Stimulated activated naive B cell treated with anti-CD40 and anti-IgM and Interleukin-4, amounts not matched to agents 10 μg/mL and 1 μg/mL and 100 μg/mL, for 72 hours (primary cell): Measurements from ENCODE around the gene RING1.

Source experiments
- ATAC-seq, 2 donors: fragments of 150-1000 bp; cut with Tn5 transposase; replicated peaks; 2 replicates each; pipeline ENCODE4 v1.10.0; 2021; ENCODE audit warnings: moderate library complexity in 1 of 2
- DNase-seq: peaks from one replicate; pipeline ENCODE4 v3.0.0; 2021
- H3K27ac Mint-ChIP-seq: one replicate; pipeline ENCODE4 v1.8.0; 2022; ENCODE audit warnings: mild to moderate bottlenecking, mixed read lengths
- H3K27me3 Mint-ChIP-seq, 2 donors: one replicate each; pipeline ENCODE4 v1.8.0; 2022; ENCODE audit warnings: mixed read lengths in 2 of 2
- H3K36me3 Mint-ChIP-seq, 2 donors: one replicate each; pipeline ENCODE4 v1.8.0; 2022; ENCODE audit warnings: mixed read lengths in 2 of 2, mild to moderate bottlenecking in 1 of 2
- H3K4me1 Mint-ChIP-seq, 2 donors: one replicate each; pipeline ENCODE4 v1.8.0; 2022; ENCODE audit warnings: mixed read lengths in 2 of 2, mild to moderate bottlenecking in 1 of 2
- H3K4me3 Mint-ChIP-seq, 2 donors: one replicate each; pipeline ENCODE4 v1.8.0; 2022; ENCODE audit warnings: mild to moderate bottlenecking in 2 of 2, mixed read lengths in 2 of 2, moderate library complexity in 1 of 2
- H3K9me3 Mint-ChIP-seq, 2 donors: one replicate each; pipeline ENCODE4 v1.8.0; 2022; ENCODE audit warnings: mixed read lengths in 2 of 2, mild to moderate bottlenecking in 1 of 2

Gene RING1

DNA sequence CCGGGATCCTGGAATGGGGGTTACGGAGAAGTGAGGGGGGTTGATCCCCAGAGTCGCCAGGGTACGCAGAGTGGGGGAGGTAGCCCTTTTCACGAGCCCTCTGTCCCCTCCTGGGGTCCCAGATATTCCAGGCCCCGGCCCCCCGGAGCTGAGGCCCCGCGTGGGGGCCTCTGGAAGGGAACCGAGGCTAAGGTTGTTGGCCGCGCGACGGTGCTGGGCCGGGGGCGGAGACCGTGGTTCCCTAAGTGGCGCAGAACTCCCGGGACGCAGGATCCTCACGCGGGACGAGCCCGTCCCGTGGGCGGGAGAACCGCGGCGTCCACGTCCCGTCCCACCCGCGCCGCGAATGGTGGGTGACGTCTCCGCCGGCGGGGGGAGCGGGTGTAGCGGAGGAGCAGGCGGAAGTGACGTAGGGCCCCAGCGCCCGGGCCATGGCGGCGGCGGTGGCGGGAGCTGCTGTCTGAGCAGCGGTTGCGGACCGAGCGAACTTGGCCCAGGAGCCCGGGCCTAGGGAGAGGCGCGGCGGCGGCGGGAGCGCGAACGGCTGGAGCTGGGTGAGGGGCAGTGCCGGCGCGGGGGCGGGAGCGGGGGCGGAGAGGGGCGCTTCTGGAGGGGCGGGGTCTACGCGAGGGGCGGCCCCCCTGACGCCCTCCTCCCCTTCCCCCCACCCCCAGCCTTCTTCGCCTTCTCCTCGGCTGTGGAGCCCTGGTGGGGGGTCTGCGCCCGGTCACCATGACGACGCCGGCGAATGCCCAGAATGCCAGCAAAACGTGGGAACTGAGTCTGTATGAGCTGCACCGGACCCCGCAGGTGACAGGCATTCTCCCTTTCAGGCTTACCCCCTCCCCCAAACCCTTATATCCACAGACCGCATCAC, at the start of gene RING1:
TSS of gene RING1 (plus strand) at position 410 of the 877 bp plus-strand sequence. CDS start at position 733, 323 bp downstream.
- Mint-ChIP-seq H3K36me3 (peaks cover 27 to 50% of the 10 kb centered on the region in 2 donors), H3K27ac (peak within 1 kb of the TSS; percentile 98), H3K9me3 (no peaks in the 10 kb centered on the region), H3K4me3 (peak within 1 kb of the TSS; percentile 94 to 97), H3K4me1 (peaks cover 51 to 67% of the 10 kb centered on the region in 2 donors), H3K27me3 (peaks cover 15 to 16% of the 10 kb centered on the region in 2 donors)
- DNase-seq = peak; percentile 81
- ATAC-seq = peak; percentile 58 to 75

DNA sequence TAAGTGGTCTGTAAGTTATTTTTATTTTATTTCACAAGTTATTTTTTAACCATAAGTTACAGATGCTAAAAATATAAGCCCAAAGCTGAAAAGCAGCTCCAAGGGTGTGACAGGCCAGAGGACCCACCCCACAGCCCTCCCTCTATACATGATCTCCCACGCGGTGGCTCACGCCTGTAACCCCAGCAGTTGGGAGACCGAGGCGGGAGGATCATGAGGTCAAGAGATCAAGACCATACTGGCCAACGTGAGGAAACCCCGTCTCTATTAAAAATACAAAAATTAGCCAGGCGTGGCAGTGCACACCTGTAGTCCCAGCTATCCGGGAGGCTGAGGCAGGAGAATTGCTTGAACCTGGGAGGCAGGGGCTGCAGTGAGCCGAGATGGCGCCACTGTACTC, 48.2 kb upstream of the RING1 start:
- no peak for ATAC-seq
- Mint-ChIP-seq H3K27me3 (peaks cover 7 to 14% of the 10 kb centered on the region in 2 donors), H3K9me3 (no peaks in the 10 kb centered on the region), H3K4me1 (peaks cover 16 to 20% of the 10 kb centered on the region in 2 donors), H3K4me3 (no peak overlapping the region), H3K27ac (no peak overlapping the region), H3K36me3 (no peaks in the 10 kb centered on the region)
- DNase-seq = no peak

DNA sequence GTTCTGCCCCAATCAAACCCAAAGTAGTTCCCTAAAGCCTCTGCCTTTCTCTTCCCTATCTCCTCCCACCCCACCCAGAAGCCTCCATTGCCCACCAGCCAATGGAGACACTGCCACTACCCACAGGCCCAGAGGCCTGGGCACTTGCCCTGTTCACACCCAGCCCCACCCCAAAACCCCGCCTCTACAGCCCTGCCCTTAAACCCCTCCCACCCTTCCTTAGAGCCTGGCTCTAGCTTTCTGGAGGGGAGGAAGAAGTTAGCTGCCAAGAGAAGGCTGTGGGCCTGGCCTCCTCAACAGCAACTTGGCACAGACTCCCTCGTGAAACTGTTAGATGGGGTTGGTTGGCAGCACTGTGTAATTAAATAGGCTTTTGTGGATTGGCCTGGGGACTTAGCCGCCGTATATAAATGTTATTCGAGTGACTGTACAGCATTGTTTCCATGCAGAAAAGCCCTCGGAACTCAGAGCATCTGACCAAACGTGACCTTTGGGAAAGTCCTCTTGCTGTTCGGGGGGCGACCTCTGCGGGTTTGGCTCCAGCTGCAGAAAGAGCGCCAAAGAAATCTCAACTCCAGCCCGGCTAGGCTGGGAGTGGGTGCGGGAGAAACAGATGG, 47.5 kb upstream of the RING1 start:
- DNase-seq (no peak), ATAC-seq (no peak)
- H3K4me3 Mint-ChIP-seq = peak overlapping the region; percentile 89 to 92
- H3K9me3 Mint-ChIP-seq = no peaks in the 10 kb centered on the region
- no peaks in the 10 kb centered on the region for H3K36me3 Mint-ChIP-seq
- H3K27ac Mint-ChIP-seq = peak overlapping the region; percentile 95
- H3K27me3 Mint-ChIP-seq = peaks cover 10 to 17% of the 10 kb centered on the region in 2 donors
- peaks cover 16 to 20% of the 10 kb centered on the region in 2 donors for H3K4me1 Mint-ChIP-seq

DNA sequence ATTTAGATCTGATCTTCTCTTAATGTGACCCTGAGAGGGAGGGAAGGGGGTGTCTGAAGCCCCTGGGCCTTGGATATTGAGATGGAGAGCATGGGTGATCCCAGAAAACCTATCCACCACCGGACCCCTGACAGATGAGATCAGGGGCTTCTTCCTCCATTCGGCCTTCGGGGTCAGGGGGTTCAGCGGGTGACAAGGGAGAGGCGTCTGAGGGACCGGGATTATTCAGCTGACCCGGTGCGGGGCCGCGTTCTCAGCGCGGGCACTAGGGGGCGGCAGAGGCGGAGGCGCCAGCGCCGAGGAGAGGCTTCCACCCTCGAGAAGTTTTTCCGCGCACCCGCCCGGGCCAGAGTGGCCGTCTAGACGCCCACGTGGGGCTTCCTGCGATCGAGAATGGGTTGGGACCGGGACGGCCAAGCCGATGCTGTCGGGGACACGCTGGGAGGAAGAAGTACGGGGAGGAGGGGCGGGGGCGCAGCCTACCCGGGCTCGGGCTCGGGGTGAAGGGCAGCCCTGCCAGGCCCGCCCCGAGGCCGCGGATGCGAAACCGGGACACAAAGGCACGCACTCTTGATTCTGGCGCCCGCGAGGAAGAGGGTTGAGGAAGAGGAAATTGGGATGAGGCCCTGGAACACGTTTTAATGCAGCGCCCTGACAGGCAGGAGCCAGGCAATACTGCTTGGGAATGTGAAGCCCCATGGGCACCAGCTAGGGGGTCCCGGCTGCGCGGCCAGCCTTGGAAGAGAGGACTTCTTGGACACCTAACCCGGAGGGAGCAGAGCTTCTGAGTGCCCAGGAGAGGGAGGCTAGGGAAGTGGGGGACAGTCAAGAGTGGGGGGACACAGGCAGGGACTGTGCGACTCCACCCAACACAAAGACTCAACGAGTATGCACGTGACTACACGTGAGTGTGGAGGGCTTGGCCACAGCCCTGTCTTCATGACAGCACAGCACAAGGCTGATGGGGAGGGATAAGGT, 46.7 kb upstream of the RING1 start:
- Mint-ChIP-seq H3K9me3 (no peaks in the 10 kb centered on the region), H3K4me1 (peaks cover 16 to 20% of the 10 kb centered on the region in 2 donors), H3K27ac (peak overlapping the region; percentile 95), H3K27me3 (peaks cover 14 to 18% of the 10 kb centered on the region in 2 donors), H3K36me3 (no peaks in the 10 kb centered on the region), H3K4me3 (peak overlapping the region; percentile 89 to 92)
- peak; percentile 94 to 95 for ATAC-seq
- peak; percentile 80 for DNase-seq

DNA sequence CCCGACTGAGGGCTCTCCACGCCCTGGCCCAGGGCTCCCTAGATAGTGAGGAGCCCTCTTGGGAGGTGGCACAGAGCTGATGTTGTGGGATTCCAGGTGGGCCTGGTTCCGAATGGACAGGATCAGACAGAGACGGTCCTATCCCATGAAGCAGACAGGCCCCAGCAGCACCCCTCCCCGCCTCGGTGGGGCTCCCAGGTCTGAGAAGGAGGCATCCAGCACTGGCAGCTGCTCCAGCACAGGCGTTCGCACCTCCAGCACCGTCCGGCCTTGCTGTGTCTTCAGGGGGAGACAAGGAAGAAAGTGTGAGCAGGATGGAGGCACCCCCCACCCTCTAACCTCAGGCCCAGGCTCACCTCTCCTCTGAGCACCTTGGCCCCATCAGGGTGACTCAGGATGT, 44.8 kb upstream of the RING1 start:
- Mint-ChIP-seq H3K27ac (peak overlapping the region; percentile 34), H3K9me3 (no peaks in the 10 kb centered on the region), H3K27me3 (peaks cover 14 to 15% of the 10 kb centered on the region in 2 donors), H3K4me3 (no peak overlapping the region), H3K36me3 (no peaks in the 10 kb centered on the region), H3K4me1 (peaks cover 16 to 20% of the 10 kb centered on the region in 2 donors)
- ATAC-seq (no peak), DNase-seq (no peak)

DNA sequence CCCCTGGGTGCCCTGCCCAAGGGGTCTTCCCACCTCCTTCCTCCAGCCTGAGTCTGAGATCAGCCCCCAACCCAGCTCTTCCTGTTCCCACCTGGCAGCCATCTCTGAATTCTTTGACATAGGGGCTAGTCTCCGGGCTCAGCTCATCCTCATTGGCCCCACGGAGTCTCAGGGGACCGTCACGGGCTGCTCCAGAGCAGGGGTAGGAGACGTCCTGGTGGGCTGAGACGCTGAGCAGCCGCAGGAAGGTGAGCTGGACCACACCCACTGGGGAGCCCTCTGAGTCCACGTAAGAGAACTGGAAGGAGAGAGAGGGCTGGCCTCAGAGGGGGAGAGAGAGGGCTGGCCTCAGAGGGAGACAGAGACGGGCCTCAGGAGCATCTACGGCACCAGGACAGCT, 44.1 kb upstream of the RING1 start:
- Mint-ChIP-seq H3K27me3 (peaks cover 14 to 15% of the 10 kb centered on the region in 2 donors), H3K36me3 (no peaks in the 10 kb centered on the region), H3K9me3 (no peaks in the 10 kb centered on the region), H3K4me3 (no peak overlapping the region), H3K27ac (peak overlapping the region; percentile 56), H3K4me1 (peaks cover 18 to 24% of the 10 kb centered on the region in 2 donors)
- DNase-seq (no peak), ATAC-seq (no peak)

DNA sequence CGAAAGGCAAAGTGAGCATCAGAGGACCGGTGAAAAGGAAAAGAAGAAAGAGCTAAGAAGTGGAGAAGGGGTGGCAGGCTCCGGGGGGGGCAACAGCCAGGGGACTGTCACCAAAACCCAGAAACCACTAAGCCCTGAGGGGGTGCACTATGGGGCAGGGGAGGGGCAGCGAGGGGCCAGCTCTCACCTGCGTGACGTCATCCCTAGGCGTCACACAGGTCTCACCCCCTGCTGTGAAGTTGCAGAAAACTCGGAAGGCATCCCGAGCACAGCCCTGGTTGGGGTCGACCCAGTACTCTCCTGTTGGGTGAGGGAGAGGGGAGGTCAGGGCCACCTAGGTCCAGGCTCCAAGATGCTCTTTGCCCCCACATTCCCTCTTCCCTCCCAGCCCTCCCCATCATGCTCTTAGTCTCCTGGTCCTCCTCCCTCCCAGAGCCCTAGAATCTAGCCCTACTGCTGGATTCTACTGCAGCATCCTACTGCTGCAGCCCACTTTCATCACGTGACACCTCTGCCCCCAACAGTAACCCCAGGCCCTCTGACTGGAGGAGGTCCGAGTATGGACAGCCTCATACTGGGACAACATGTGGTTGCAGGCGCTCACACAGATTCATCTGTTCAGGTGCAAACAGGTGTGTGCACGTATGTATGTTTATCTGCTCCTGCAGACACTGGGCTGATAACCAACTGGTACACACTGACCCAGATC, 43.5 kb upstream of the RING1 start:
- peaks cover 14 to 15% of the 10 kb centered on the region in 2 donors for H3K27me3 Mint-ChIP-seq
- no peak overlapping the region for H3K27ac Mint-ChIP-seq
- H3K36me3 Mint-ChIP-seq = no peaks in the 10 kb centered on the region
- ATAC-seq (no peak), DNase-seq (no peak)
- no peak overlapping the region for H3K4me3 Mint-ChIP-seq
- peaks cover 23 to 30% of the 10 kb centered on the region in 2 donors for H3K4me1 Mint-ChIP-seq
- no peaks in the 10 kb centered on the region for H3K9me3 Mint-ChIP-seq

DNA sequence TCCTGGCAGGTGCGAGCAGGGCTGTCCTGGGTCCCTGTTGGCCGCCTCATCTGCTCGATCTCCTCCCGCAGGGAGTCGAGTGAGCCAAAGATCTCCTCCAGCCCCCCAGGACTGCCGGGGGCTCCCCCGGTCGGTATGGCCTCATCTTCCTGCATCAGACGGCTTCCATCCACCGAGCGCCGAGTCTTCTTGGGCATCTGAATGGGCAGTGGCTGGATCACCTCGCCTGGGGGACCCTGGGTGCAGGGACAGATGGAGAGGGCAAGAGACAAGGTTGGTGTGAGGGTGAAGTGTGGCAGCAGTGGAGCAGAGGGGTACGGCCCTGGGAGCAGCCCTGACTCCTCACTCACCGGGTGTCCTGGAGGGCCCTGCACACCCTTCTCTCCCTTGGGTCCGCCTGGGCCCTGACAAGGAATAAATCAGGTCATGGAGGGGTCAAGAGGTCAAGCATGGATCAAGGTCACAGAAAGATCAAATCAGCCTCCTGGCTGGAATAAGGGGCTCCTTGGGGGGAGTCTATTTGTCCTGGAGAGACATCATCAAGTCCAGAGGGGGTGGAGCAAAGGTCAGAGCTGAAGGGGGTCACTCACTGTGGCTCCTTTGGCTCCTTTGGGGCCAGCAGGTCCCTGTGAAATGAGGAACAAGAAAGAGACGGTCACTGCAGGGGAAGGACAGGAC, 42.6 kb upstream of the RING1 start:
- ATAC-seq = no peak
- no peak overlapping the region for H3K4me3 Mint-ChIP-seq
- peaks cover 29 to 36% of the 10 kb centered on the region in 2 donors for H3K4me1 Mint-ChIP-seq

DNA sequence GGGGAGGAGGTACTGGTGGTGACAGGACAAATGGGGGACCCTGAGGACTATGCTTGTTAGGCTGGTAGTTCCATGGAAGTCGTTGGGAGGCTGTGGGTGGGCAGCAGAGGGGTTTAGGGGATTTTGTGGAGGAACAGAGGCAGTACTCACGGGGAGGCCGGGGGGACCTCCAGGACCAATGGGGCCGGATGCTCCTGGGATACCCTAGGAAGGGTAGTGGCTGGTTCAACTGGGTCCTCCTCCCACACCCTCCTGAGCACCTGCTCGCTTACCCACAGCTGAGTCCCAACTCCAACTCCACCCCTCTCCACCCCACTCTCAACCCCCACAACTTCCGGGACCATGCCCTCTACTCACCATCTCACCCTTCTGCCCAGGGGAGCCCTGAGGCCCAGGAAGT, 41.9 kb upstream of the RING1 start:
- Mint-ChIP-seq H3K9me3 (no peaks in the 10 kb centered on the region), H3K27me3 (peaks cover 14 to 15% of the 10 kb centered on the region in 2 donors), H3K36me3 (no peaks in the 10 kb centered on the region)

More for the DNA sequence above, 42.6 kb upstream of the RING1 start:
- Mint-ChIP-seq H3K36me3 (no peaks in the 10 kb centered on the region), H3K9me3 (no peaks in the 10 kb centered on the region), H3K27ac (no peak overlapping the region), H3K27me3 (peaks cover 14 to 15% of the 10 kb centered on the region in 2 donors)
- DNase-seq = no peak

DNA sequence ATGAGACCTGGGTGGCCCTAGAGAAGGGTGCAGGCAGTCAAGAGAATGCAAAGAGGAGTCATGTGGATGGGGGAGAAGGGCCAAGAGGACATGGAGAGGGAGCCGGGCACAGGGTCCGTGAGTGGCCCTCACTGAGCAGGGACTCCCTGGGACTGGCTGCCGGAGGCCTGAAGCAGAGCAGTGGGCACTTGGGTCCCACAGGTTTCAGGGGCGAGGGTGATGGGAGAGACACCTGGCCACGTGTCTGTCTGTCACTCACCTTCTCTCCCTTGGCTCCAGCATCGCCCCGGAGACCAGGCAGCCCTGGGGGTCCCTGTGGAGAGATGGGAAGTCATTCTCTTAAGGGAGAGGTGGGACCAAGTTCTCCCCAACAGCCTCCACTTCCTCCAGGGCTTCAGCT, 41.5 kb upstream of the RING1 start:
- H3K4me3 Mint-ChIP-seq = no peak overlapping the region
- no peaks in the 10 kb centered on the region for H3K36me3 Mint-ChIP-seq
- ATAC-seq (no peak), DNase-seq (no peak)
- H3K9me3 Mint-ChIP-seq = no peaks in the 10 kb centered on the region
- H3K27me3 Mint-ChIP-seq = peaks cover 14 to 15% of the 10 kb centered on the region in 2 donors
- peaks cover 21 to 26% of the 10 kb centered on the region in 2 donors for H3K4me1 Mint-ChIP-seq
- H3K27ac Mint-ChIP-seq = no peak overlapping the region

More for the DNA sequence above, 41.9 kb upstream of the RING1 start:
- ATAC-seq (no peak), DNase-seq (no peak)
- H3K4me1 Mint-ChIP-seq = peaks cover 25 to 31% of the 10 kb centered on the region in 2 donors
- H3K4me3 Mint-ChIP-seq = no peak overlapping the region
- H3K27ac Mint-ChIP-seq = no peak overlapping the region

DNA sequence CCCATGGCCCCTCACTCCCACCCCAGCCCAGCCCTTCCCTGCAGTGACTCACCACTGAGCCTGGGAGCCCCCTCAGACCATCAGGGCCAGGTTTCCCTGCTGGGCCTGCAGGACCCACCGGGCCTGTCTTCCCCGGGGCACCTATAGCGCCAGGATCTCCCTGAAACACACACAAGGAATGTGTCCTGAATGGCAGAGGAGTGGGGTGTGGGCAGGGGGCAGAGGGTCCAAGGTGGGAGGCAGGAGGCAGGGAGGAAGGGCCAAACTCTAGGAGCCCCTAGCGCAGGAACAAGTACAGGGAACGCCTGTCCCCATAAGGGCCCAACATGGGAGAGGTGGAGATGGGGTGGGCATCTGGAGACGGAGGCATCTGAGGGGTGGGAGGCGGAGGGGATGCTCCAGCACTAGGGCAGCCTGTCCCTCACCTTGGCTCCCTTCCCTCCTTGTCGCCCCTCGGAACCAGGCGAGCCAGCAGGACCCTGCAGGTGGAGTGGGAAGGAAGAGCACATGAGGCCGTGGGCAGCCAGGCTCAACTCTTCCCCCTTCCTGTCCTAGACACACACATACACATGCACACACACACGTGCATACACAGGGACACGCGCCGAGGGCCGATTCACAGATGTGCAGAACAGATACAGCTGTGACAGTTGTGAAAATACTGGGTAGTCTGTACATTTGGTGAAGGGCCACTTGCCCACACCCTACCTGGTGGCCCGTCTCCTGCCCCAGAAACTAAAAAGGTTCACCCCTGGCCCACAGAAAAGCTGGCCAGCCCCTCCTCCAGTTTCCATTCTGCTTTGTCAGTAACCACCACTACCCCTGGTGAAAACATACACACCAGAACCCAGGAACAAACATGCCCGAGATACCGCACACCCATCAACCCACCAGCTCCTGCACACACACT, 40.7 kb upstream of the RING1 start:
- H3K4me1 Mint-ChIP-seq = peaks cover 21 to 24% of the 10 kb centered on the region in 2 donors
- H3K36me3 Mint-ChIP-seq = no peaks in the 10 kb centered on the region
- no peak overlapping the region for H3K4me3 Mint-ChIP-seq
- DNase-seq = no peak
- no peaks in the 10 kb centered on the region for H3K9me3 Mint-ChIP-seq
- H3K27me3 Mint-ChIP-seq = peaks cover 16 to 19% of the 10 kb centered on the region in 2 donors
- H3K27ac Mint-ChIP-seq = no peak overlapping the region
- no peak for ATAC-seq

DNA sequence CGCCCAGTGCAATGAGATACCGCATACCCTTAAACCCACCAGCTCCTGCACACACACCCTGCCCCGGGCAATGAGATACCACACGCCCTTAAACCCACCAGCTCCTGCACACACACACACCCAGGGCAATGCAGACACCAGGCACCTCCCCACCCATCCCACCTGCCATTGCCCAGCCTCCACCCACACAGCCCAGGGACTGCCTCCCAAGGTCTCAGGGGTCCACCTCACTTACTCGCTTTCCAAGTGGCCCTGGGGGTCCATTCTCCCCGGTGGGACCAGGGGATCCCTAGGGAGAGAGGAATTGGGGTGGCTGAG, 40.1 kb upstream of the RING1 start:
- Mint-ChIP-seq H3K4me1 (peaks cover 24 to 27% of the 10 kb centered on the region in 2 donors), H3K4me3 (no peak overlapping the region), H3K27me3 (peaks cover 20 to 25% of the 10 kb centered on the region in 2 donors)

More for the DNA sequence above, 40.1 kb upstream of the RING1 start:
- Mint-ChIP-seq H3K9me3 (no peaks in the 10 kb centered on the region), H3K36me3 (no peaks in the 10 kb centered on the region), H3K27ac (no peak overlapping the region)
- DNase-seq (no peak), ATAC-seq (no peak)
